GDM1 (cell line): Measurements from ENCODE around the gene CD2BP2.
"Not testable (repeated sequence)": the region's sequence is repeated elsewhere in the genome, so short reads cannot be mapped to it uniquely, and the experiment has no call there.

ENCODE experiments used
- DNase-seq: peaks from one replicate; lab custom pipeline; 2025; lab: John Stamatoyannopoulos, UW

CD2BP2 gene

DNA sequence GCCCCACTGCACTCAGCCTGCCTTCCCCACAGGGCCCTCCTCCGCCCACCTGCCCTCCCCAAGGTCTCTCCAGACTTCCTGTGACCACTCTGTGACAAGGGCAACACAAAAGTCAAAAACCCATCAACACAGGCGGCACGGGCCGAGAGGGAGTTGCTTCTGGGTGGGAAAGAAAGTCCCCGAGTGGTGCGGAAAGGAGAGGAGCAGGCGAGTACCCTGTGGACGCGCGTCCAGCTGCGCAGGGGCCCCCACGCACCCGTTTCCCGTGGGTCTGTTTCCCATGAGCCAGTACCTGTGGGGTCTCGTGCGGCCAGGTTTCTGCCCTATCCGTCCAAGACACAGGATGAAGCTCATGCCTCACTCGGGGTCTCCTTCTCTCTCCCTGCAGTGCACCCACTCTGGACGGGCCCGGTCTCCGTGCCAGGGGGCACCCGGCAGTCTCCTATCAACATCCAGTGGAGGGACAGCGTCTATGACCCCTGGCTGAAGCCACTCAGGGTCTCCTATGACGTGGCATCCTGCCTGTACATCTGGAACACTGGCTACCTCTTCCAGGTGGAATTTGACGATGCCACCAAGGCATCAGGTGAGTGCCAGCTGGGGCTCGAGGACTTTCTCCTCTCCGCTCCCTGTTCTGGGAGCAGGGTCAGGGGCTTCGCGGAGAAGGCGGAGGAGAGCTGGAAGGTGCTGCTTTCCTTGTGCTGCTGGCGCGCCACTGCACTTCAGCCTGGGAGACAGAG, 12.2 kb downstream of the CD2BP2 start:
- no peak for DNase-seq

DNA sequence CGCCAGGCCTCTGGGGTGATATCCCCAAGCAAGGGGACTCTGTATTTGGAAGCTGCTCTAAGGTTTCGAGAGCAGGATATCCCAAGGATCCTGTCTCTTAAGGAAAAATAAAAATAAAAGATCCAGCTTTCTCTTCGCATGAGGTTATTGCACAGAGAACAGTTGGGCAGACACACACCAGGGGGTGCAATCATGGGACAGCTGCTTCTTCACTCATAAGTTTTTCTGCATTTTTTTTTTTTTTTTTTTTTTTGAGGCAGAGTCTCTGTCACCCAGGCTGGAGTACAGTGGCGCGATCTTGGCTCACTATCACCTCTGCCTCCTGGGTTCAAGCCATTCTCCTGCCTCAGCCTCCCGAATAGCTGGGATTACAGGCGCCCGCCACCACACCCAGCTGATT, 13.1 kb downstream of the CD2BP2 start:
- DNase-seq, result not testable (repeated sequence)

DNA sequence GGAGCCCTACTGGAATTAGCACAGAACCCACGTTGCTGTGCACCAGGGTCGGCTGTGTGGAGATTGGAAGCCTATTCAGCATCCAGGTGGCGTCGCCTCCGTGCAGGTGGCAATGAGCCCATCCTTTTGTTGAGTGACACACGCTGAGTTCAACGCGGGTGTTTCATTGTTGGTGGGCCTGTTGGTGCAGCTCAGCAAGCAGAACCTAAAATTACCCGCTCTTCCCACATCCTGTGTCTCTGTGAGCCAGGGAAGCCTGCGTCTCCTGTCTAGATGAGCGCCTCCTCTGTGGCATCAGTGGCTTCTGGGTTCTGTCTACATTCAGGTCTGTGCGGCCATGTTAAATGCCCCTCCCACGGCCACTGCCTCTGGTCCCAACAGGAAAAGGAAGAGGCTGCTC, 14.5 kb downstream of the CD2BP2 start:
- DNase-seq, result no peak

DNA sequence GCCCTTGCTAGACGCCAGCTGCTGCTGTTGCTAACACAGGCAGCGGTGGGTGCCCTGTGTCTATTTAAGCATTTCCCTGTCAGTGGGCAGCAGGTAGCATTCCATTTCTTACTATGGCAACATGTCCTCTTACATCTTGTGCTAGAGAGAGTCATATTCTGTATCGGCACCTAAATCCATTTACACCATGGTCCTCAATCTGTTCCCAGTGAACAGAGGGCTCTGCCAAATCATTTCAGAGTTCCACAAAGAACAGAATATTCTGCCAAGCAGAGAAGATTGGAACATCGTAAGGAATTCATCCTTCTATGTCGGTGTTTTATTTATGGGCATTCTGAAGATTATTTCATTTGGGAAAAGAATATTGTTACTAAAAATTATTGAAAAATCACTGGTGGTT, 16.4 kb downstream of the CD2BP2 start:
- DNase-seq, result not testable (repeated sequence)

DNA sequence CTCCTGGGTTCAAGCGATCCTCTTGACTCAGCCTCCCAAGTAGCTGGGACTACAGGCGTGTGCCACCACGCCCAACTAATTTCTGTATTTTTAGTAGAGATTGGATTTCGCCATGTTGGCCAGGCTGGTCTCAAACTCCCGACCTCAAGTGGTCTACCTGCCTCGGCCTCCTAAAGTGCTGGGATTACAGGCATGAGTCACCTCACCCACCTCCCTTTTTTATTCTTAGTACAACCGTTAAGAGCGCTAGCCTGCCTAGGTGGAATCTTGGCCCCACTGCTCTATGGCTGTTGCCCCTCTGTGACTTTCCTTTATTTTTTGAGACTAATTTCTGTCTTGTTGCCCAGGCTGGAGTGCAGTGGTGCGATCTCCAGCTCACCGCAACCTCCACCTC, 17.1 kb downstream of the CD2BP2 start:
- not testable (repeated sequence) for DNase-seq

DNA sequence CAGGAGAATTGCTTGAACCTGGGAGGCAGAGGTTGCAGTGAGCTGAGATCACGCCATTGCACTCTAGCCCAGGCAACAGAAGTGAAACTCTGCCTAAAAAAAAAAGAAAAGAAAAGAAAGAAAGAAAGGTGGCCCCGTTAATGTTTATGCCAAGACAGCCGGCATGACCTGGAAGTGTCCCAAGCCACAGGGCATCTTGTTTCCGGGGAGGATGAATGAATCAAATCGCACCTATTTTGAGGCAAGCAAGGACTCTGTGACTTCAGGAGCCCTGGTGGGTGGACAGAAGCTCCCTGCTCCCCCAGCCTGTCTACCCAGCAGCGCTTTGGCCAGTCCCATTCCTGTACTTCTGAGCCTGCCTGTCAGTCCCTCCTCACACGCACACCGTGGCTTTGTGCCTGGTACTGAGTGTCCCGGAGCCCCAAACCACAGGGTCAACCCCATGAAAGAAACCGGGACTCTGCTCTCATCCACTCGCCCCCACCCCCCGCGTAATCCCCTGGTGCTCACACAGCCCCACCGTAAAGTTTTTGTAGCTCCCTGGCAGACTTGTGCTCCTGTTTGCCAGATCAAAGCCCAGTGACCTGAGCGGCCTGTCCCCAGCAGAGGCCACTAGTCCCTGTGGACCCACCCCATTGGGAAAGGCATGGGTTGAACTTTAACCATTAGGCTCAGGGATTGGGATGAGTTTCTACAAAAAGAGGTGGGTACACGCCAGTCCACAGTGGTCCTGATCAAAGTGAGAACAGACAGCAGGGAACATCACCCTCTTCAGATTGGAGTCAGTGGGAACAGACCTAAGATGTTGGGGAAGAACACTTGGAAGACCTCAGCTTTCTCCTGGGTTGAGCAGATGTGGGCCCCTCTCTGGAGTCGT, 19.3 kb downstream of the CD2BP2 start:
- DNase-seq, result no peak

DNA sequence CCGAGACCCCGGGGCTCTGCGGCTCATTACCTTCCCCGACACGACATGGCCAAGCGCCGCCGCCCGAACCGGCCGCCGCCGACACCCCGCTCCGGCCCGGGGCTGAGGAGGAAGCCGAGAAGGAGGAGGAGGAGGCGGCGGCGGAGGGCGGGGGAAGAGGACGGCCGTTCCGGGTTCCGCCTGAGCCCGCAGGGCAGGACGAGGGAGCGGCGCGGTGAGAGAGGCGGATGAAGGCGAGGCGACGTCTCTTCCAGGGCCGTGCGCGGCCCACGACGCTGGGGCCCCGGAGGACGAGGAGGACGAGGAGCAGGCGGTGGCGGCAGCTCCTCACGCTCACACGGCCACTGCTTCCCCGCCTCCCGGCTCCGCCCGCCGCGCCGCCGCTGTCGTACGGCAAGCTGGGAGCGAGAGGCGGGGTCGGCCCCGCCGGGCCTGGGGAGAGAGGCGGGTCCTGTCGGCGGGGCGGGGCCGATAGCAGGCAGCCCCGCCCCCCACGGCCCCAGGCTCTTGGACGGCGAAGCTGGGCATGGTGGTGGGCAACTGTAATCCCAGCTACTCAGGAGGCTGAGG, 20.0 kb downstream of the CD2BP2 start:
- DNase-seq, result peak; percentile 83

DNA sequence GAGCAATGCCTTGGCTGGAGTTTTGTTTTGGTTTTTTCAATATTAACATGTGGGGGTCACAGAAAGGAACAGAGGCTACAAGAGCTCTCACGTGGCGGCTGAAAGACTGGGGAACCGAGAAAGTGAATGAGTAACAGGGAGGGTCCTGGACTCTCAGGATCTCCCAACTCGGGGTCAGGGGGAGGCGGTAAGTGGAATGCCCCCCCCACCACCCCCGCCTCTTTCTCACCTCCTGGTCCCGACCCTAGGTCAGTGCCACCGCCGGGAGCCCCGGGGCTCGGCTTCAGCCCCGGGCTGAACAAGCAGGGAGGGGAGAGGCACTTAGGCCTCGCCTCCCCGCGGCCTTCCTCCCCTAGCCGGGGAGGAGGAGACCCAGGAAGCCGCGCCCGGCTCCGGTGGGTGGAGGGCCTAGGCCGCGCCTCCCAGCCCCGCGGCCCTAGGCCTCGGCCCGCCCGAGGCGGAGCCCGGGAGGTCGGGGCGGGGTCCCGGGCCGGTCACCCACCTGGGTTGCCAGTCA, 20.6 kb downstream of the CD2BP2 start:
- peak; percentile 53 for DNase-seq

DNA sequence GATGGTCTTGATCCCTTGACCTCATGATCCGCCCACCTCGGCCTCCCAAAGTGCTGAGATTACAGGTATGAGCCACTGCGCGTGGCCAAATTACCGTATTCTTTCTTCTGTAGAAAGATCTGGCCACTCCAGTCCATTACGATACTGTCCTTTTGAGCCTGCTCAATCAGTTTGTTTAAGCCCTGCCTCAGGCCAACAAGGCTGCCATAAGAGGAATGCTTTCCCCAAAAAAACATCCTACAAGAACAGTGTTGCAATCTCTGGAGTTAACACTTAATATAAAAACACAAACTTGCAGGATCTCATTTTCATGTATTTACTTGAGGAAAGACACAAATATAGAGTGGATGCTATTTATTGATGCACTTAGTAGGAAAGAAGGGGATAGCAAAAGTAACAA, 30.9 kb downstream of the CD2BP2 start:
- not testable (repeated sequence) for DNase-seq

DNA sequence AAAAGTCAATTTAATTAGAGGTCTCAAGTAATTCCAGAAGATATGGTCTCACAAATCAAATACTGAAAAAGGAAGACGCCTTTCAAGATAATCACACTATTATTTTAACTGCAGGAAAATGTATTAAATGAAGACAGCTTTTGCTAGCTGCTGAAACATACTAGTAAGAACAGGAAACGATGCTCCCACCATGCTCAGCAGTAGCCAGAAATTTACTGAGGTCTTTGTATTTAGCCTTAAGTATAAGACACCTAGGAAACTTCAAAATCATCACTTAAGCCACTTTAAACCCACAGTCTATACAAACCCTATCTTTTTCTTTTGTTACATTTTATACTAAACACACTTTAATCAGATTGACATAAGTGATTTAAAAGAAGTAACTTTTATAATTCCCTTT, 36.5 kb downstream of the CD2BP2 start:
- DNase-seq, result not testable (repeated sequence)

DNA sequence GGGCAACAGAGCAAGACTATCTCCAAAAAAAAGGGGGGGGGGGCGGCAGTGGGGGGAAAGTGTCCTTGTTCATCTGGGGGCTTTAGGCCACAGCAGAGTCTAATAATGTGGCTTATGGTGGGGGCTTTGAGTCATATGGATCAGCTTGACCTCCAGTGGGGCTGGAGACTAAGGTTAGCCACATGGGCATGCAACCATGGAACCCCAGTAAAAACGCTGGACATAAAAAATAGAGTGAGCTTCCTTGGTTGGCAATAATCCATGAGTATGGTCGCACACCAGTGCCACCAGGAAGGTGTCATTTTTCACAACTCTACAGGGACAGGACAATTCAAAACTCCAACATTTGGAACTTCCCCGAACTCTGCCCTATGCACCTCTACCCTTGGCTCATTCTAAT, 44.2 kb downstream of the CD2BP2 start:
- DNase-seq, result not testable (repeated sequence)

DNA sequence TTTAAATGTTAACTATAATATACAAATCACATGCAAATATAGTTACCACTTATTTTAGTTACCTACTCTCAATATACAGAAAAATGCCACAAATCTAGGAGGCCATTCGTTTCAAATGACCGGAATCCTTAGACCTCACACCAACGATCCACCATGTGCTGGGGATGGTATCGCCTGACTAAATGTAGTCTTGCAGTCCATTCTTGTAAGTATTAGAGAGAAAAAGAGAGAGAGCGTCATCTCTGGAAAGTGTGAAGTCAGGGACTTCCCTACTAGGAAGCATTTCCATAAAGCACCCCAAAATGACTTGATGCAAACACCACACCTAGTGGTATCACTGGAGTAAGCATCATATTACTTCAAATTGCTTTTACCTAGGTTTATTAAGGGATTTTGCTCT, 45.9 kb downstream of the CD2BP2 start:
- not testable (repeated sequence) for DNase-seq
